ENCODE measurements around the gene PUM2. TPM values are rescaled to one million over a fixed set of nuclear protein-coding genes. Genes with fewer than 3 reads are reported as not detected.

Gene PUM2
- total and polyA plus RNA-seq, 12 donors, result 12.4 to 79.1 (median 67.6) TPM

DNA sequence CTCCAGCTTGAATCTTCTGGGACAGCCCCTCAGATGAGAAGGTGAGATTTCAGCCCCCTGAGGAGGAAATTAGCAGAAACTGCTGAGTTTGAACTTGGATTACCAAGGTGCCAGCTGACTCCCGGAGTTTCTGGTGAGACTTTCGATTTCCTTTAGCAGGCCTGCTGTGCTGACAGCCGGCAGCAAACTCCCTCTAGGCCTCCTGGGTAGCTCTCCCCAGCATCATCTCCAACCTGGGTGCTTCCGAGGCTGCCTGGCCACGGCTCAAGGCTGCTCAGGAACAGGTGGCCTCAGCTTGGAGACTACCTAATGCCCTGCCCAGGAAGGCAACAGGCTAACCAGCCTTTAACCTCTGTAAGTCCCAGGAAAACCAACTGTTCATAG lies 142.2 kb downstream of the PUM2 start:
- Histone ChIP-seq H3K9me3 (no peaks in the 10 kb centered on the region), H3K27ac (no peak overlapping the region), H3K4me1 (peaks cover 0 to 4% (median 0%) of the 10 kb centered on the region in 9 donors), H3K36me3 (no peaks in the 10 kb centered on the region), H3K4me3 (no peak overlapping the region), H3K27me3 (no peaks in the 10 kb centered on the region)
- DNase-seq (no peak), ATAC-seq (no peak)
- TF ChIP-seq, protein P1, sequence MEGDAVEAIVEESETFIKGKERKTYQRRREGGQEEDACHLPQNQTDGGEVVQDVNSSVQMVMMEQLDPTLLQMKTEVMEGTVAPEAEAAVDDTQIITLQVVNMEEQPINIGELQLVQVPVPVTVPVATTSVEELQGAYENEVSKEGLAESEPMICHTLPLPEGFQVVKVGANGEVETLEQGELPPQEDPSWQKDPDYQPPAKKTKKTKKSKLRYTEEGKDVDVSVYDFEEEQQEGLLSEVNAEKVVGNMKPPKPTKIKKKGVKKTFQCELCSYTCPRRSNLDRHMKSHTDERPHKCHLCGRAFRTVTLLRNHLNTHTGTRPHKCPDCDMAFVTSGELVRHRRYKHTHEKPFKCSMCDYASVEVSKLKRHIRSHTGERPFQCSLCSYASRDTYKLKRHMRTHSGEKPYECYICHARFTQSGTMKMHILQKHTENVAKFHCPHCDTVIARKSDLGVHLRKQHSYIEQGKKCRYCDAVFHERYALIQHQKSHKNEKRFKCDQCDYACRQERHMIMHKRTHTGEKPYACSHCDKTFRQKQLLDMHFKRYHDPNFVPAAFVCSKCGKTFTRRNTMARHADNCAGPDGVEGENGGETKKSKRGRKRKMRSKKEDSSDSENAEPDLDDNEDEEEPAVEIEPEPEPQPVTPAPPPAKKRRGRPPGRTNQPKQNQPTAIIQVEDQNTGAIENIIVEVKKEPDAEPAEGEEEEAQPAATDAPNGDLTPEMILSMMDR (IDR thresholded peaks at IDR 0.05), result no peak
- intact Hi-C loops (cut with DNase I), result no loop called here
- 67 to 69% methylated on average over 5 of the region's 5 CpGs for WGBS, 2 donors

DNA sequence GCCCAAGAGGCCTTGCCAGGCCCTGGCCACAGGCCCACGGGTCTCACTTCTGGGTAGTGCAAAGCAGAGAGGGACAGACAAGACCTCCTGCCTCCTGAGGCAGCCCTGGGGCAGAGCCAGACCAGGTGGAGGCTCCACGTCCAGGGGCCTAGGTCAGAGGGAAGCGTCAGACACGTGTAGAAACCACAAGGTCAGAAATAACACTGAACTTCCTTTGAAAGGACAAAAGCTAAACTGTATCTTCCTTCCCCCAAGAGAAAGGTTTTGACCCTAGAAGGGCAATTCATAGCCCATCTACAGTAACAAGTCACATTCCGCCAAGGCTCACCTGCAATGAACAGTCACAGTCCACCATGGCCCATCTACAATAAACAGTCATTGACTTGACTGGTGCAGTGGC lies 143.6 kb downstream of the PUM2 start:
- no peak for ATAC-seq

DNA sequence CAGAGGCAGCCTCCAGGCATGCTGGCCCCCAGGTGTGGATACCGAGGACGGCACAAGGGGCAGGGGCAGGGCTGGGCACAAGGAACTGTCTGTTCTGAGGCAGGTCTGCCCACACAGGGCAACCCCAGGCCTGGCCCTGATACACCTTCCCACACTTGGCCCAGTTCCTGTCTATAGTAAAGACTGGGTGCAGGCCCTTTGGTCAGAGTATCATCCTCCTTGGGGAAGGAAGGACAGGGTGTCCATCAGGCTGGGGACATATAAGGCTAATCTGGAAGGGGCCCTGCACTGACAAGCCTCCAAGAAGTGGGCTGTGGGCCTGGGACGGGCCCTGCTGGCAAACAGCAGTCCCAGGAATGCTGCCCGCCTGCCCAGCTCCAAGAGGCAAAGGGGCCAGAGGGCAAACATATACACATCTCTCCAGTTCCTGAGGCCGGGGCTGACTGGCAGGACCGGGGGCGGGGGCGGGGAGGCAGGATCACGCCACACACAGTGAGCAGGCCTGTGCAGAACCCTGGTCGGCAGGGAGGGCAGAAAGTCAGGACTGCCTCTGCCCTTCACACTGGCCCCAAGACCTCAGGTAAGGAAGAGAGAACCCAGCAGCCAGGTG lies 144.6 kb downstream of the PUM2 start:
- 86 to 89% methylated on average over 10 of the region's 10 CpGs for WGBS, 2 donors
- TF ChIP-seq, protein P1 (IDR thresholded peaks at IDR 0.05), result no peak
- Histone ChIP-seq H3K9me3 (no peaks in the 10 kb centered on the region), H3K4me3 (no peak overlapping the region), H3K27ac (no peak overlapping the region), H3K4me1 (no peaks in the 10 kb centered on the region), H3K27me3 (no peaks in the 10 kb centered on the region), H3K36me3 (no peaks in the 10 kb centered on the region)
- intact Hi-C loops (cut with DNase I), result no loop called here
- ATAC-seq, result peak in 1 of 8 donors; percentile 27
- DNase-seq, result no peak

More for the DNA sequence above, 143.6 kb downstream of the PUM2 start:
- Histone ChIP-seq H3K9me3 (no peaks in the 10 kb centered on the region), H3K4me3 (no peak overlapping the region), H3K4me1 (no peaks in the 10 kb centered on the region), H3K36me3 (no peaks in the 10 kb centered on the region), H3K27me3 (no peaks in the 10 kb centered on the region), H3K27ac (no peak overlapping the region)
- TF ChIP-seq, protein P1 (IDR thresholded peaks at IDR 0.05), result no peak
- intact Hi-C loops (cut with DNase I), result no loop called here
- DNase-seq, result no peak
- WGBS, 2 donors, result 88 to 90% methylated on average over 5 of the region's 5 CpGs

DNA sequence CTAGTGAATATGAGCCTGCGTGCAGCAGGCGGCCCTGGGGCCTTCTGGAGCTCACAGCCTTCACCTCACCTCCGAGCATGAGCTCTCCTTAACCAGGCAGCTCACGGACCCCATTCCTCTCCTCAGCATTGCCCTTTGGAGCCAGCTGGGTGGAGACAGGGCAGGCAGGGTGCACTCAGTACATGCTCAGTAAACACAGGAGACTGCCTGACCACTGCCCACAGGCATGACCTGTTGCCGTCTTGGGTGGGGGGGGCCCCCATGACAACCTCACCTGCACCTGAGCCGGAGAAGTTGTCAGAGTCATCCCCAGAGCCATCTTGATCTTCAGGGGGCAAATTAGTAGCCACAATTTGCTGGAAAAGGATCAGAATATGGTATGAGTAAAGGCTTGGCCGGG lies 145.6 kb downstream of the PUM2 start:
- H3K4me3 ChIP-seq, result no peak overlapping the region
- H3K9me3 ChIP-seq, result no peaks in the 10 kb centered on the region
- H3K36me3 ChIP-seq, result no peaks in the 10 kb centered on the region
- no peak overlapping the region for H3K27ac ChIP-seq
- no peak for ATAC-seq
- intact Hi-C loops (cut with DNase I), result no loop called here
- H3K4me1 ChIP-seq, result no peaks in the 10 kb centered on the region
- DNase-seq, result no peak
- WGBS, 2 donors, result 95 to 96% methylated on average over 7 of the region's 7 CpGs
- no peaks in the 10 kb centered on the region for H3K27me3 ChIP-seq
- TF ChIP-seq, protein P1 (IDR thresholded peaks at IDR 0.05), result no peak
